ENCODE data around the gene QRICH1. TPM values are rescaled to one million over a fixed set of nuclear protein-coding genes. Genes with fewer than 3 reads are reported as not detected.

The QRICH1 gene
- total RNA-seq, 1 experiment from 2014 or later: 151 TPM

DNA sequence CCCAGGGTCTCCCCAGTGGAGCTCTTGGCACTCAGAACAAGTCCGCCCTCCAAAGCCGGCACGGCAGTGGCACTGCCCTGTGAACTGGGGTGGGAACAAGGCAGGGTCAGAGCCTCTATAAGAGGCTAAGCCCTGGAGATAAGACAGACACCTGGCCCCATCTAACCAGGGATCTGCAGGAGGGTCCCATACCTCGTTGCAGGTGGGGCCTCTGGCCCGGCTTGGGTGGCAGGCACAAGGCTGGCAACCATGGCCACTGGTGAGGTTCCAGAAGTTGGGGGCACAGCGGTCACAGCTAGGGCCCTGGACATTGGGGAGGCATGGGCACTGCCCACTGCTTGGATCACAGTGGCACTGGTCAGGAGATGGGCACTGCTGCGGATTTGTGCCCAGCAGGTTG lies 30.3 kb upstream of the QRICH1 start:
- Mint-ChIP-seq H3K27ac (no peak overlapping the region), H3K4me1 (peaks cover 4% of the 10 kb centered on the region in 2 experiments; a peak in 3 of 4 replicates), H3K36me3 (ENCODE audit: insufficient read depth in 1 of 3, low read depth in 3 of 3) (peaks cover 0 to 29% (median 21%) of the 10 kb centered on the region in 3 experiments; a peak in 6 of 7 replicates), H3K4me3 (no peak overlapping the region), H3K9me3 (no peaks in the 10 kb centered on the region), H3K27me3 (ENCODE audit: low read depth) (no peaks in the 10 kb centered on the region; the same call in 1 of the 2 replicates)
- H3T11ph ChIP-seq (ENCODE audit: low read length): no peak overlapping the region
- H4K20me1 ChIP-seq (ENCODE audit: control insufficient read depth, insufficient read depth, insufficient read length): peaks cover 2% of the 10 kb centered on the region
- no peak overlapping the region for H2BK15ac ChIP-seq (ENCODE audit: low read depth, low read length)
- no peak overlapping the region for H3K14ac ChIP-seq (ENCODE audit: insufficient read depth, low read length)
- H3K27me3 ChIP-seq (ENCODE audit: insufficient read depth, low read length): no peaks in the 10 kb centered on the region
- H4K91ac ChIP-seq (ENCODE audit: insufficient read length, low read depth, low read length): no peak overlapping the region
- no peak overlapping the region for H2BK12ac ChIP-seq (ENCODE audit: insufficient read length, low read depth, low read length)
- no peak overlapping the region for H4K5ac ChIP-seq (ENCODE audit: insufficient read length, low read depth, low read length)
- no peak overlapping the region for H3K56ac ChIP-seq (ENCODE audit: insufficient read length, low read depth, low read length)
- no peak overlapping the region for H2BK5ac ChIP-seq (ENCODE audit: insufficient read length, low read length)
- DNase-seq: no peak
- H2BK120ac ChIP-seq (ENCODE audit: low read depth, low read length, poor library complexity, severe bottlenecking): no peak overlapping the region
- H4K8ac ChIP-seq (replicated peaks; ENCODE audit: insufficient read length, low read depth, low read length): no peak overlapping the region
- H3K79me1 ChIP-seq (ENCODE audit: insufficient read depth, low read depth, low read length, poor library complexity, severe bottlenecking): peaks cover 4% of the 10 kb centered on the region
- H3K4ac ChIP-seq (ENCODE audit: low read depth, low read length): no peak overlapping the region
- H2BK20ac ChIP-seq (ENCODE audit: low read depth, low read length, poor library complexity, severe bottlenecking): no peak overlapping the region
- H3K79me2 ChIP-seq (ENCODE audit: insufficient read depth, low read length): no peaks in the 10 kb centered on the region; the same call in 1 of the 2 replicates
- no peak overlapping the region for H3K23ac ChIP-seq (ENCODE audit: insufficient read length, low read depth, low read length)
- no peak overlapping the region for H3K9ac ChIP-seq (ENCODE audit: extremely low read depth, insufficient read length, low read length)
- TF ChIP-seq, protein P1, sequence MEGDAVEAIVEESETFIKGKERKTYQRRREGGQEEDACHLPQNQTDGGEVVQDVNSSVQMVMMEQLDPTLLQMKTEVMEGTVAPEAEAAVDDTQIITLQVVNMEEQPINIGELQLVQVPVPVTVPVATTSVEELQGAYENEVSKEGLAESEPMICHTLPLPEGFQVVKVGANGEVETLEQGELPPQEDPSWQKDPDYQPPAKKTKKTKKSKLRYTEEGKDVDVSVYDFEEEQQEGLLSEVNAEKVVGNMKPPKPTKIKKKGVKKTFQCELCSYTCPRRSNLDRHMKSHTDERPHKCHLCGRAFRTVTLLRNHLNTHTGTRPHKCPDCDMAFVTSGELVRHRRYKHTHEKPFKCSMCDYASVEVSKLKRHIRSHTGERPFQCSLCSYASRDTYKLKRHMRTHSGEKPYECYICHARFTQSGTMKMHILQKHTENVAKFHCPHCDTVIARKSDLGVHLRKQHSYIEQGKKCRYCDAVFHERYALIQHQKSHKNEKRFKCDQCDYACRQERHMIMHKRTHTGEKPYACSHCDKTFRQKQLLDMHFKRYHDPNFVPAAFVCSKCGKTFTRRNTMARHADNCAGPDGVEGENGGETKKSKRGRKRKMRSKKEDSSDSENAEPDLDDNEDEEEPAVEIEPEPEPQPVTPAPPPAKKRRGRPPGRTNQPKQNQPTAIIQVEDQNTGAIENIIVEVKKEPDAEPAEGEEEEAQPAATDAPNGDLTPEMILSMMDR (conservative IDR thresholded peaks at IDR 0.05): no peak
- no peak overlapping the region for H2AFZ ChIP-seq (ENCODE audit: low read length)
- no peak overlapping the region for H3K27ac ChIP-seq (ENCODE audit: insufficient read length, low read depth, low read length)
- H3K4me1 ChIP-seq (ENCODE audit: insufficient read depth, low read length): 0 out of 2 replicates have a peak, but pooled peaks cover 2% of the 10 kb centered on the region
- H3K18ac ChIP-seq (ENCODE audit: insufficient read length, low read depth, low read length): no peak overlapping the region
- H3K23me2 ChIP-seq (ENCODE audit: insufficient read length, low read depth, low read length, poor library complexity, severe bottlenecking): peaks cover 5% of the 10 kb centered on the region
- no peaks in the 10 kb centered on the region for H3K9me3 ChIP-seq (ENCODE audit: control insufficient read depth, low read depth, low read length)
- no peak overlapping the region for H2AK5ac ChIP-seq (ENCODE audit: insufficient read length, low read length)
- WGBS (ENCODE audit: extremely low coverage, insufficient read length, low lambda C conversion rate): no CpG with 5 or more reads among the region's 7 CpGs
- H3K4me2 ChIP-seq (ENCODE audit: insufficient read depth, insufficient read length, low read length): no peak overlapping the region
